HG02870 (cell line): ENCODE measurements around the gene TMC1.
A peak's percentile ranks its signal among the peaks of the same experiment; 100 is the strongest.
"Not testable (repeated sequence)": the region's sequence is repeated elsewhere in the genome, so short reads cannot be mapped to it uniquely, and the experiment has no call there.

Experiments
- ATAC-seq: cut with Tn5 transposase; IDR thresholded peaks from one replicate; pipeline ENCODE4 v1.9.1; 2021; ENCODE audit warnings: mild to moderate bottlenecking, moderate library complexity; ENCODE audit not compliant: unreplicated experiment

Gene TMC1

DNA sequence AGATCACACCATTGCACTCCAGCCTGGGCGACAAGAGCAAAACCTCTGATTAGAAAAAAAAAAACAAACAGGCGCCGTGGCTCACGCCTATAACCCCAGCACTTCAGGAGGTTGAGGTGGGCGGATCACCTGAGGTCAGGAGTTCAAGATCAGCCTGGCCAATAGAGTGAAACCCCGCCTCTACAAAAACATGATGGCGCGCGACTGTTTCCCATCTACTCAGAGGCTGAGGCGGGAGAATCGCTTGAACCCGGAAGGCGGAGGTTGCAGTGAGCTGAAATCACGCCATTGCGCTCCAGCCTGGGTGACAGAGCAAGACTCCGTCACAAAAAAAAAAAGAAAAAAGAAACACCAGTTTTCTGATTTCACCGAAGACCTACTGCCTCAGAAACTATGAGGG lies at the start of gene TMC1:
TSS of gene TMC1 (plus strand) at position 193 of the 400 bp plus-strand sequence. CDS start 127,041 bp downstream, outside the sequence.
- ATAC-seq: not testable (repeated sequence)

DNA sequence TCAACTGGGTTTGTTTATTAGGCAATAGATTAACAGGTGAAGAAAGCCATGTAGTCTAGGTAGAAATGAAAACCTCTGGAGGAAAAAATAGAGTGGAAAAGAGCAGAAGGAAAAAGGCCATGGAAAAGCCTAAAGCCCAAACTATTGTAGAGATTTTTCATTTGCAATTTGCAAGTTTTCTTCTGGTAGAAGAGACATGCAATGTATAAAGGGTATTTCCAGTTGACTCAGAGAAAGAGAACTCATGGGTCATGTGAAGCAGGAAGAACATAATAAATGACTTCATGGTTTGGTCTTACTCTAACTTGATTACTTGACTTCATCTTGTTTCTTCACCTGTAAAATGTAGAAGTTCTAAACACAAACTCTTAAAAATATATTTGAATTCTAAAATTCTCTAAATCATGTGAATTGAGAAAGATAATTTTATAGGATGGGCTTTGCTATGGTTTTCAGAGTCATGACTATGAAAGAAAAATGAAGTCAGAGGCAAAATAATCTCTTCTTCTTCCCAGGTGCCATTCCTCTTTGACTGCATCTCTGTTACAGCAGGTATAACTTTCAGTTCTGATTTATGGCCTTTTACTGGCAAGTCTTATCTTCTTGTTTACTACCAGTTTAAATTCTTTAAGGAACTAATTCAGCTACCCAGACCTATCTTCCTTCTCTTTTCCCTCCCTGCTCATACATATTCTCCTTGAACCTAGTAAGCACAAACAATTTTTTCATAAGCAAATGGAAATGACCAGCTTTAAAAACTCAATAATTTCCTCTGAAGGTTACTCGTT lies 47.7 kb upstream of the TMC1 start:
- peak; percentile 94 for ATAC-seq

DNA sequence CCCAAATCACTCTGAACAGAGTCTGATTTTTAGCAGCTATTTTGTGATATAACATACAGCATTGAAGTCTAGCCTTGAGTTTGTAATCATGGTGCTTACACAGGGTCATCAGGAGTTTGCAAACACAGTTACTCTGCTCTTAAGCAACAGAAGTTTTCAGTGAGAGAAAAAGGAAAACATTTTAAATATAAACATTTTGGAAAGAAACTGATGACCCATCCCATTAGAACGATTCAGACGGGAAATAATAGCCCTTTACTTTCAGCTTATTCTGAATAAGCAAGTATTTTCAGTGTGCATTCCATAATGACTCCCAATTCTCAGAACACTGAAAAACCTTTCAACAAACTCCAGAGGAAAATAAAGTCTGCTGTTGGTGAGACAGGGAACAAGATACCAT lies 46.7 kb upstream of the TMC1 start:
- ATAC-seq: no peak

DNA sequence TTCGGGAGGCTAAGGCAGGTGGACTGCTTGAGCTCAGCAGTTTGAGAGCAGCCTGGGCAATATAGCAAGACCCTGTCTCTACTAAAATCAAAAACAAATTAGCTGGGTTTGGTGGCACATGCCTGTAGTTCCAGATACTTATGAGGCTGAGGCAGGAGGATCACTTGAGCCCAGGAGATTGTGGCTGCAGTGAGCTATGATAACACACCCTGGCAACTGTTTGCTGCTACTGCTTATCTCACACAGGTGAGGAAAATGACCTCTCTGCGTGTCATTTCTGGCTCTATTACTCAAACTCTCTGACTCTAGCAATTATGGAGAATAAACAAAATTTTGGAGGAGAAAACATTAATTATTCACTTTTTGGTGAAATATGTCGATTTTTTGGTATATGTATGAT lies 45.3 kb upstream of the TMC1 start:
- no peak for ATAC-seq

DNA sequence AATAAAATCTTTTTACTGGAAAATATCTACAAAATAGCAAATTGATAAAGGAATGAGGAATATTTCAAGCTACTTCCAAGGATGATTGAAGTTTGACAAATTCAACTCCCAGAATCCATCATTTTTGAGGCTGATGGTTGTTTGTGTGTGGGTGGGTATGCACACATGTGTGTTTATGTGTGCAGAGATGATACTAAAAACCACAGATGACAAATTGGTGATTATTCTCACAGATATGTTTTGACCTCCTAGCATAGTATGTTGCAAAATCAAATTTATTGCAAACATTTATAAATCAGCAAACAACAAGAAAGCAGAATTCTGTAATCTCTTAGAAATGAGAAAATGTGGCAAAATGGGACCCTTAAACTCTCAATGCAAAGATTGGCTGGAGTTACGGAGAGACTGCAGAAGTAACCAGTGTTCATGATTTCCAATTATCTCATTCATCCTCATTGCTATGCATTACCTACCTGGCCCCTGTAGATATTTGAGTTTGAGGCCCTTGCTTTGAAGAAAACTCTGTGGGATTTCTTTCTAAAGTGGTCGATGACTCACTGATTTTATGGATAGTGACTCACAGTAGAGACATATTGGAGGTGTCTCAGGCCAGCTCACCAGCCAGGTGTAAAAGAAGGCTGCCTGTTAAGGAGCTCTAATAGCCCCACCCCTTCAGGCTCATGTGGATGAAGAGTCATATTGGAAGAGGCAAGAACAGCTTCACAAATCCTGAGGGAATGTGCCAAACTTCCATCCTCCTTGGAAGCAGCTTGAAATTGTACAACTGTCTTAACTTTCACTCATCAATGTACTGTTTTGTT lies 44.6 kb upstream of the TMC1 start:
- ATAC-seq: no peak

DNA sequence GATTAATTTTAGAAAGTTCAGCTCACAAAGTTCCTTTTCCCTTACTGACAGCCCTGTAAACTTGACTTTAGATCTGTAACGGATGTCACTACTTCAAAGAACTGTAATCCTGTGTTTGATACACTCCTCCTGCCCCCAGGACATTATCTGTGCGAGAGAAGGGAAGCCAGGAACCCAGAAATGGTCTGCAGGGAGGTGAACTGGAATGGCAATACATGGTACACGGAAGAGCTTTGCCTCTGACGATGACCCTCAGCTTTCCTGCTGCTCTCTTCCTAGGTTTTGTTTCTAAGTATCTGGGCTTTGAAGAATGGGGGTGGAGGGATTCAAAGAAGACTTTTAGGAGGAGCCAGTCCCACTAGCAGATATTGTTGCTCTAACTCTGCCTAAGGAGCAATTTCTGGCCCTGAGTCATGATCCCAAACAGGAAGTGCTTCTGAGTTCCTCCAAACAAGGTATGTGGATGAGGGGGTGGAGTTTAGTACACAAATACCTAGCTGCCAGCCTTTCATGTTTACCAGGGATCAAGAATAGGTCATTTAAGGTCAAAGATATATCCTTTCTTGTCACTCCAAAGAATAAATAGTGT lies 43.4 kb upstream of the TMC1 start:
- no peak for ATAC-seq

DNA sequence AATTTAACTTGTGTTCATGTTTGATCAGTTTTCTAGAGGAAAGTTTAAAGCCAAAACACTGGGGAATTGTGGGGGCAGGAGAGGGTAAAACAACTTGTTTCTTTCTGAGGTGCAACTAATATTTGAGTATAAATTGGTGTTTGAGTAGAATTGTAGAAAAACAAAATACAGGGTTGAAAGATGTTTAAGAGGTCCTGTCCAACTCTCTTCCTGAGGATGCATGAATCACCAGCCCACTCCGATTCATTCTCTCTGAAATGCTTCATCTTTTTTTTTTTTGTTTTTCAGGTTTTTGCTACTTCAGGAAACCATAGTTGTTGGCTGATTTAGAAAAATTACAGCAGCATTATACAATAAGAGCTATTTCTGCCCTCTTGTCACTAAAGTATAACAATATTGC lies 42.4 kb upstream of the TMC1 start:
- no peak for ATAC-seq

DNA sequence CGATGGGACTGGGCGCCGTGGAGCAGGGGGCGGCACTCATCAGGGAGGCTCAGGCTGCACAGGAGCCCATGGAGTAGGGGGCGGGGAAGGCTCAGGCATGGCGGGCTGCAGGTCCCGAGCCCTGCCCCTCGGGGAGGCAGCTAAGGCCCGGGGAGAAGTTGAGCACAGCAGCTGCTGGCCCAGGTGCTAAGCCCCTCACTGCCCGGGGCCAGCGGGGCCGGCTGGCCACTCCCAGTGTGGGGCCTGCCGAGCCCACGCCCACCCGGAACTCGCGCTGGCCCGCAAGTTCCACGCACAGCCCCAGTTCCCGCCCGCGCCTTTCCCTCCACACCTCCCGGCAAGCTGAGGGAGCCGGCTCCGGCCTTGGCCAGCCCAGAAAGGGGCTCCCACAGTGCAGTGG lies 41.1 kb upstream of the TMC1 start:
- ATAC-seq: not testable (repeated sequence)

DNA sequence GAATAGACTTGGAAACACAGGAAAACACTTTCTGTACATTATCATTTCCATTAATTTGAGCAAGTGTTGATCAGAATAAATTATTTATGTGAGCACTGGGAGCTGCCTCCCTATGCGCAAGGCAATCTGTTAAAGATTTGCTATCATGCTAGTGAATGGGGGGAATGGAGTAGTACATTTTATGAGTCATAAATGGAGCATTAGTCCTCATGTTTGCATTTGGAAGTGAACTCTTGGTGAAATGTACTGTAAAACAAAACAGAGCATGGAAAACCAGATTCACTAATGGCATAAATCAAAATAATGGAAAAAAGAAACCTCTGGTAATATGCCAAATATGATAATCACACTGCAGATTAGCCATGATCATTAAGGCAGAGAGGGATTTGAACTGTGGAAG lies 40.5 kb upstream of the TMC1 start:
- no peak for ATAC-seq

DNA sequence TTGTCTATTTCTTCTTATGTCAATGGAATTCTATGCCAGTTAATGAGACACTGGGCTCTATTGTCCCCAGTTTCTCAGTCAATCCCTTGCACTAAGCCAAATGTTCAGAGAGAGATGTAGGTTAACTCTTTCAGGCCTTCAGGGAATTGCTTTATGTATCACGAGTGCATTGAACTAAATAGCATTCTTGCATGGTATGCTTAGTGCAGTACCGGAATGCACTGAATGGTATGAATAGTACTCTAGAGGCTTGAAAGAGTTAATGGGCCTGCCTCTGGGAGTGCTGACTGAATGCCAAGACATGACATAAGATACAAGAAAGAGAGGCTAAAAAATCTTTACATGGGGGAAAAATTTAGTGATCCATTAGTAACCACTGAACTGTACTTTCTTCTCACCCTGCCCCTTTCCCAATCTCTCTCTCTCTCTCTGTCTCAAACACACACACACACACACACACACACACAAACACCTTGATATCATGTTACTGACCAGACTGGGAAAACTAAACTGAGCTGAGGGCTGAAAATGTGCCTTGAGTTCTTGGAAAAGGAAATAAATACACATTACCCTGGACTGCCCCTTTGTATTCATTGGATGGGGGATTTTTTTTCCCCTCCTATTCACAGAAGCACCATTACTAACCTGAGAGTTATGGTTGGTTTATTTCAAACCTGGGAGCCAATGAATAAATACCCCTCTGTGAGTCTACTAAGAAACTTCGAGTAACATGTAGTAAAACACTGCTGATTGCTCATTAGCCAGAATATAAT lies 35.4 kb upstream of the TMC1 start:
- no peak for ATAC-seq

DNA sequence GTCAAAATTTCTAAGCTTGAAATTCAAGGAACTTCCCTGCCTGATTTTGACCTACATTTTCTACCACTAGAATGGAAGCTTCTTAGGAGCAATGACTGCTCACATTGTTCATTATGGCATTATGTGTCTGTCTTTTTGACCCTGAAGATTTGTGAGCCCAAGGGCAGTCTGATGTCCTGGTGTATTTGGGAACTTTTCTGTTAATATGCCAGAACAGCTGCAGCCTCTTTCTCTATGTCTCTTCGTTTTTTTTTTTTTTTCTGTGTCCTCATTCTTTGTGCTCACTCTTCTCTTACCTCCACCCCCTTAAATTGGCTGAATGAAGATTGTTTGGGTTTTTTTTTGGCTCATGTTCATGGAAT lies 34.8 kb upstream of the TMC1 start:
- ATAC-seq: no peak

DNA sequence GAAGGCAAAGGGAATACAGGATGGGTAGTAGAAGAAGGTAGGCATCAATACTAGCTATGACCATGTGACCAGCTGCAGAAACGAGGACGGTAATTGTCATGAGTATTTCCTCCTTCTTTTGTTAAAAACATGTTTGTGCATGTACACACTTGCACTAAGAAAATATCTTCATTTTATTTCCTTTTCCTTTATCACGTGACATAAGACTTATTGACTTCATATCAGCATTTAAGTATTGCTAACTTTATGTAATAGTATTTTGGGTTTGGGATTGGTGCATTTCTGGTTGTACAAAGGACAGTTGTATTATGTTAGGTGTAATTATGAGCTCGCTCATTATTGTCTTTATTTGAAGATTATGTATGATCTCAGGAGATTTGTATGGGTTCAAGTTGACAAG lies 33.7 kb upstream of the TMC1 start:
- not testable (repeated sequence) for ATAC-seq

DNA sequence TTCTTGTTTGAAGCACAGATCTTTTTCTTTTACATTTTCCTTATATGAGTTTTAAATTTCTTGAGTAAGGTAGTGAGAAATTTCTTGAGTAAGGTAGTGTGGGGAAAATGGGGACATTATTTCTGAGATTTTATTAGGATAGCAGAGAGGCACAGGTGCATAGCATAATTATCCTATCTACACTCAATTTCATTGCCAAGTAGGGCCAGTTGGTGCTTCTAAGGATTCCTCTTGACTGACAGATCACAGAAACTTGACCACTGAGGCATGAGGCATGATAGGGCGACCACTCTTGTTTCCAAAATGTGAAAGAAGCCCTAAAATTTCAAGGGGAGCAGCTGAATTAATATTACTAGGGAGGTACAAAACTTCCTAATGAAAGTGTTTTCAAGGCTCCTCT lies 31.4 kb upstream of the TMC1 start:
- ATAC-seq: no peak

DNA sequence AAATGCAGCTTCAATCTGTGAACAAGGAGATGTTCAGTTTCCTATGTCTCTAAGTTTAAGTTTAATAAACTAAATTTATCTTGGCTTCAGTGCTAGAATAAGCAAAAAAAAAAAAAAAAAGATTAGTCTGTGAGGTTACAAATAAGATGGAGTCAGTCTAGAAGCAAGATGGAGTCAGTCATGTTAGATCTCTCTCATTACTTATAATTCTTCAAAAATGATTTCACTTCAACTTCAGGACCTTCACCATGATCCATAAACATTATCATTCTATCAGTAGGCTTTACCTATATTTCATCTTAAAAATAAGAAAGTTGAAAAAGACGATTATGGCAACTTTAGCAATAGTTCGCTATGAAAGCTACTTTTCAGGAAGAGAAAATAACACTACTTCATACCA lies 30.2 kb upstream of the TMC1 start:
- ATAC-seq: no peak

DNA sequence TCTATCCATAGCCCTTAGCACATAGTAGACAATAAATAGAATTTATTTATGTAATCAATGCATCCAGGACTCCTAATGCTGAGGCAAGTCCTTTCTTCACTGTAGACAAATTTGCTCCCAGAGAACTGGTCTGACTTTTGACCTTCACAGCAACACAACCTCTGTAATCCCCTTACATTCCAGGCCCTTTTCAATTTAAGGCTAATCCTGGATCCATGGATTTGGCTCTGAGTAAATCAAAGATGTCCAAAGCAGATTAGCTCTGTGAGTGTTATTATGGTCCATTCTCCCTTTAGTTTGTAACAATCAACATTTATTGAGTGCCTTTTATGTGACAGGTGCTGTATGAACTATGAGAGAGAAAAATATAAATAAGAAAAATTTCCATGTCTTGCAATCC lies 27.4 kb upstream of the TMC1 start:
- ATAC-seq: no peak

DNA sequence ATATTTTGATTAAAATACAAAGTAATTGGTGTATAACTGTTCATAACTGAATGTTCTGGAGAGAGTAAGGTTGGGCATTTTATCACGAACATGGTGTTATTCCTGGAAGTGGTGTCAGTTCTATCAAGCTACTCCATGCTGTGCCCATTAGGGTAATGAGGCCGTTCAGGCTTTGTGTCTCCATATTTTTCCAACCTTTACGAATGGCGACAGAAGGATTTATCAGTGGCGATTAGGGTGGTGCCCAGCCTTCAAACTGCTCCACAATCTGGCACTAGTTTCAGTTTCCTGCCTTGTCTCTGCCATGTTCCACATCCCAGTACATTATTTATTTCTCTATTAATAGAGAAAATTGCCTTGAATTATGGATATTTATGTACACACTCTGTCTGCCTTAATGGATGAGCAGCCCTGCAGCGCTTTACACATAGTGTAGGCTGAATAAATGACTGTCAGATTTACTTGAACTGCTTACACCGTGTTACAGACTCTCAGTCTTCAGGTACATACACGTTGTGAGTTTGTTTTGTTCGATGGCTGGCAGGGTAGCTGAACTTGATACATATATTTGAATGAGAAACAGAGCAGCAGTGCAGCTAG lies 23.9 kb upstream of the TMC1 start:
- ATAC-seq: no peak

DNA sequence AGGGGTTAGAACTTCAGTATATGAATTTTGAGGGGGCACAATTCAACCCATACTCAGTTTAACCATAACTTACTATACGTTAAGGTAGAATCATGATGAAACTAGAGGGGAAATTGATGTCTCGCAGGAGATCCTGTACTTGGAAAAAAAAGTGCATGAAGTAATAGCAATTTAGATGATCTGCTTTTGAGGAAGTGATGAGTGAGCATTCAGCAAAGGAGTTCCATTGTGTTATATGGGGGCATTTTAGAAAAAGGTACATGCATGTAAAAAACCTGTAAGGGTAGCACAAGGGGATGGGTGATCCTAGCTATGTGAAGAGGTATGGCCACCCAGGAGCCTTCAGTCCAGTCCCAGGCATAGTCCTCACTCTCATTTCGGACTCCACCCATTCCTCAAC lies 14.8 kb upstream of the TMC1 start:
- ATAC-seq: no peak

DNA sequence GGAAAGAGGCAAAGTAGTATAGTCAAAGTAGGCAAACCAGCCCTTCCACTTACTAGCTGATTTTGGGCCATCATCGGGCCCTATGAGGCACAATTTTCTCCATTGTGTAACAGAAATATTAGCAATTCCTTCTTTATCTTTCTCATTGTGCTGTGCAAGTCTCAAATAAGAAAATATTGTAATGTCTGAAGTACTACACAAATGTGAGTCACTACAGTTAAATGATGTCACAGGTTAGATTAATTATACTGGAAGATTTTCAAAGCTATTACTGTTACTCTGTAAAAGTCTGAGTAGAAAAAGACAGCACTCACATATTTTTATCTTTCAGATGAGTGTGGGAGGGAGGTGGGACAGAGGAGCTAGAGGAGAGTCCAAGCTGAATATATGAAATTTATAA lies 12.4 kb upstream of the TMC1 start:
- ATAC-seq: no peak

DNA sequence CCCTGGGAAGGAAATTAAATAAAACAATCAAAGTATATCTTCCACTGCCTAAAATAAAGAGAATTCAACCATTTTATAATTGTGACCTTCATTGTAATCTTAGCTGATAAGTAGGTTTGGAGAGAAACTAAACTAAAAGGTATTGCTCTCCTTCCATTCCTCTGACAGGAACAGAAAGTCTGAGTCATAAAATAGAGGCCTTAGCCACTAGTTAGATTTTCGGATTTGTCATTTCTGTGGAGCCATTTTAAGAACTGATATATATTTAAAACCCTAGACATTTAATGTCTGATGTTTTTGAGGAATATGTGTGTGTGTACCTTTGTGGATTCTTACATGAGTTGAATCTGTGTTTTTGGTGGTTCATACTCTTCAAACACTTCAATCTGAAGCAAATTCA lies 11.8 kb upstream of the TMC1 start:
- ATAC-seq: peak; percentile 95

DNA sequence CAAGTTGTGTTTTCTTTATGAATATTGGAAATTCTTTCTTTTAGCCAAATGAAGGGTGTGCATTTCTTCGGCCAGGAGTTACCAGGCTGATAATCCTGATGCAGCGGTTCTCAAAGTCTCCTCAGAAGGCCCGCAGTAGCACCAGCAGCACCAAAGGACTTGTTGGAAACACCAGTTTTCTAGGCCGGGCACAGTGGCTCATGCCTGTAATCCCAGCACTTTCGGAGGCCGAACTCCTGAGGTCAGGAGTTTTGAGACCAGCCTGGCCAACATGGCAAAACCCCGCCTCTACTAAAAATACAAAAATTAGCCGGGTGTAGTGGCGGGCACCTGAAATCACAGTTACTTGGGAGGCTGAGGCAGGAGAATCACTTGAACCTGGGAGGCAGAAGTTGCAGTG lies 397 bp upstream of the TMC1 start:
- ATAC-seq: not testable (repeated sequence)
